HCT116 (cell line): ENCODE results near the gene TMEM132C. TPM values are rescaled to one million over a fixed set of nuclear protein-coding genes. Genes with fewer than 3 reads are reported as not detected.

ENCODE experiments used
- ATAC-seq: fragments of 200-7000 bp; cut with Tn5 transposase; 2 replicates; pipeline ENCODE4 v1.9.1; 2020; ENCODE audit warnings: mild to moderate bottlenecking, moderate library complexity
- BruUV-seq: library from RNA; stranded (reverse); fragments of 400-500 nt; replicated peaks from 2 replicates; lab custom pipeline; 2021; lab: Mats Ljungman, UMichigan
- CTCF ChIA-PET: fragments of 300-600 bp; sonication (Branson Sonifier 250); formaldehyde crosslinking; loops from one replicate; lab custom pipeline; 2021; ENCODE audit warnings: antibody characterized with exemption; lab: Charles Lee
- POLR2A ChIA-PET: fragments of 300-600, 350-600 bp; sonication (Branson Sonifier 250); formaldehyde crosslinking; loops from one replicate; lab custom pipeline; 2021; ENCODE audit warnings: antibody characterized with exemption; lab: Charles Lee
- RAD21 ChIA-PET, 2 experiments: fragments of 300-600 bp; sonication (Branson Sonifier 250); formaldehyde crosslinking; loops; one replicate each; lab custom pipeline; 2023; ENCODE audit warnings: low total read pairs in 2 of 2; ENCODE audit not compliant: uncharacterized antibody in 2 of 2, unreplicated experiment in 2 of 2, low non-redundant PET in 1 of 2; lab: Charles Lee
- DNase-seq: peaks from one replicate; pipeline ENCODE4 v3.0.0-alpha.2; 2010; ENCODE audit warnings: low read depth, low spot score
- H2AFZ ChIP-seq: fragments of 200-600 bp; shearing (Covaris generic), sonication (generic); 2 replicates; pipeline ENCODE4 v1.6.1; 2017; ENCODE audit warnings: low read depth, mixed run types, mixed read lengths, antibody characterized with exemption, low read length; ENCODE audit not compliant: poor library complexity, severe bottlenecking
- H3K27ac ChIP-seq: 2 replicates; pipeline ENCODE4 v1.5.1; 2012; ENCODE audit warnings: low read depth, low read length
- H3K27me3 ChIP-seq: fragments of 200-600 bp; sonication (generic); 2 replicates; pipeline ENCODE4 v1.6.1; 2016; ENCODE audit warnings: mixed run types, low read length, mixed read lengths; ENCODE audit not compliant: insufficient read depth
- H3K36me3 ChIP-seq, 2 experiments: fragments of 200-500 bp in 1 of 2; fragments of 200-600 bp in 1 of 2; sonication (Bioruptor generic) in 1 of 2; sonication (generic) in 1 of 2; 2 replicates each; pipeline versions ENCODE4 v1.5.1 to v1.6.1; 2014 to 2016; ENCODE audit warnings: low read length in 2 of 2, inconsistent platforms in 1 of 2, mixed read lengths in 1 of 2, mixed run types in 1 of 2; ENCODE audit not compliant: insufficient read depth in 2 of 2, control insufficient read depth in 1 of 2
- H3K4me1 ChIP-seq, 2 experiments: fragments of 200-600 bp in 1 of 2; sonication (generic) in 1 of 2; 2 replicates each; pipeline versions ENCODE4 v1.5.1 to v1.6.1; 2012 to 2017; ENCODE audit warnings: low read length in 2 of 2, inconsistent platforms in 1 of 2, mild to moderate bottlenecking in 1 of 2, mixed read lengths in 1 of 2, mixed run types in 1 of 2, moderate library complexity in 1 of 2; ENCODE audit not compliant: insufficient read depth in 2 of 2, control insufficient read depth in 1 of 2
- H3K4me2 ChIP-seq: fragments of 200-600 bp; sonication (generic); 2 replicates; pipeline ENCODE4 v1.6.1; 2017; ENCODE audit warnings: mixed run types, low read length, mixed read lengths
- H3K4me3 ChIP-seq, 2 experiments: fragments of 200-600 bp in 1 of 2; sonication (generic) in 1 of 2; replicated peaks in 1 of 2; 2 replicates each; pipeline ENCODE4 v1.5.1; 2011 to 2016; ENCODE audit warnings: low read length in 2 of 2, control low read depth in 1 of 2, low read depth in 1 of 2, mild to moderate bottlenecking in 1 of 2, mixed read lengths in 1 of 2, mixed run types in 1 of 2
- H3K79me2 ChIP-seq: fragments of 200-600 bp; sonication (generic); 2 replicates; pipeline ENCODE4 v1.6.1; 2017; ENCODE audit warnings: mild to moderate bottlenecking, mixed run types, low read length, moderate library complexity, mixed read lengths; ENCODE audit not compliant: insufficient read depth
- H3K9ac ChIP-seq: fragments of 200-600 bp; sonication (generic); 2 replicates; pipeline ENCODE4 v1.6.1; 2016; ENCODE audit warnings: low read length, mixed read lengths
- H3K9me2 ChIP-seq: fragments of 200-600 bp; sonication (generic), shearing (Covaris generic); 2 replicates; pipeline ENCODE4 v1.6.1; 2017; ENCODE audit warnings: mixed run types, mild to moderate bottlenecking, moderate library complexity; ENCODE audit not compliant: insufficient read depth
- H3K9me3 ChIP-seq, 2 experiments: fragments of 200-500 bp in 1 of 2; fragments of 200-600 bp in 1 of 2; sonication (Bioruptor generic) in 1 of 2; sonication (generic) in 1 of 2; 2 replicates each; pipeline ENCODE4 v1.6.1; 2014 to 2017; ENCODE audit warnings: low read length in 2 of 2, mixed read lengths in 2 of 2, inconsistent platforms in 1 of 2, low read depth in 1 of 2, mild to moderate bottlenecking in 1 of 2, mixed run types in 1 of 2, moderate library complexity in 1 of 2; ENCODE audit not compliant: control insufficient read depth in 1 of 2, insufficient read depth in 1 of 2
- H4K20me1 ChIP-seq: fragments of 200-600 bp; sonication (generic), shearing (Covaris generic); 2 replicates; pipeline ENCODE4 v1.6.1; 2017; ENCODE audit warnings: mixed run types, mild to moderate bottlenecking, moderate library complexity; ENCODE audit not compliant: insufficient read depth
- ATF3 ChIP-seq: IDR thresholded peaks from 2 replicates; pipeline ENCODE4 v1.6.1; 2012
- CBX3 ChIP-seq: IDR thresholded peaks from 2 replicates; pipeline ENCODE4 v1.6.1; 2012; ENCODE audit warnings: low read depth
- CEBPB ChIP-seq: IDR thresholded peaks from 2 replicates; pipeline ENCODE4 v1.6.1; 2012; ENCODE audit warnings: low read depth
- CTCF ChIP-seq, 3 experiments: fragments of 200-600 bp in 1 of 3; sonication (generic) in 1 of 3; IDR thresholded peaks in 2 of 3; conservative IDR thresholded peaks in 1 of 3; 2 replicates each; pipeline ENCODE4 v1.5.1; 2012 to 2017; ENCODE audit warnings: low read depth in 2 of 3, low read length in 2 of 3, antibody characterized with exemption in 1 of 3, borderline replicate concordance in 1 of 3, control low read depth in 1 of 3, mild to moderate bottlenecking in 1 of 3, mixed read lengths in 1 of 3, mixed run types in 1 of 3, moderate library complexity in 1 of 3; ENCODE audit not compliant: insufficient read depth in 1 of 3
- EGR1 ChIP-seq: IDR thresholded peaks from 2 replicates; pipeline ENCODE4 v1.6.1; 2012; ENCODE audit warnings: low read depth
- ELF1 ChIP-seq: IDR thresholded peaks from 2 replicates; pipeline ENCODE4 v1.6.1; 2012; ENCODE audit warnings: low read depth, borderline replicate concordance
- EZH2 ChIP-seq: fragments of 200-600 bp; sonication (generic); IDR thresholded peaks from 2 replicates; pipeline ENCODE4 v1.6.1; 2017; ENCODE audit warnings: antibody characterized with exemption, mixed run types
- EZH2phosphoT487 ChIP-seq: fragments of 200-600 bp; IDR thresholded peaks from 2 replicates; pipeline ENCODE4 v1.6.1; 2018; ENCODE audit warnings: antibody characterized with exemption, borderline replicate concordance
- FOSL1 ChIP-seq: IDR thresholded peaks from 2 replicates; pipeline ENCODE4 v1.6.1; 2012; ENCODE audit warnings: low read depth
- JUND ChIP-seq: IDR thresholded peaks from 2 replicates; pipeline ENCODE4 v1.6.1; 2012
- MAX ChIP-seq: IDR thresholded peaks from 2 replicates; pipeline ENCODE4 v1.6.1; 2012
- POLR2A ChIP-seq: IDR thresholded peaks from 2 replicates; pipeline ENCODE4 v1.7.0; 2011; ENCODE audit warnings: borderline replicate concordance; ENCODE audit not compliant: insufficient read depth, insufficient read length; ENCODE audit errors: extremely low read depth
- POLR2AphosphoS5 ChIP-seq: IDR thresholded peaks from 2 replicates; pipeline ENCODE4 v1.6.1; 2011; ENCODE audit warnings: mild to moderate bottlenecking, low read depth, low read length, moderate library complexity
- REST ChIP-seq: IDR thresholded peaks from 2 replicates; pipeline ENCODE4 v1.6.1; 2012; ENCODE audit warnings: low read depth
- SIN3A ChIP-seq: IDR thresholded peaks from 2 replicates; pipeline ENCODE4 v1.6.1; 2012; ENCODE audit warnings: low read depth
- SP1 ChIP-seq: IDR thresholded peaks from 2 replicates; pipeline ENCODE4 v1.6.1; 2012; ENCODE audit warnings: low read depth
- YY1 ChIP-seq: IDR thresholded peaks from 2 replicates; pipeline ENCODE4 v1.6.1; 2011; ENCODE audit warnings: low read length, low read depth, moderate library complexity, mild to moderate bottlenecking; ENCODE audit not compliant: insufficient replicate concordance; ENCODE audit errors: extremely low read depth
- ZBTB33 ChIP-seq: IDR thresholded peaks from 2 replicates; pipeline ENCODE4 v1.6.1; 2011; ENCODE audit warnings: mild to moderate bottlenecking, low read length, moderate library complexity; ENCODE audit not compliant: insufficient replicate concordance; ENCODE audit errors: extremely low read depth
- ZFX ChIP-seq: fragments of 450-650 bp; IDR thresholded peaks from 2 replicates; pipeline ENCODE4 v1.6.1; 2017
- ZNF274 ChIP-seq: fragments of 200-500 bp; sonication (Bioruptor generic); IDR thresholded peaks from 2 replicates; pipeline ENCODE4 v1.6.1; 2014; ENCODE audit warnings: mild to moderate bottlenecking, low read depth, low read length, inconsistent platforms
- intact Hi-C: fragments of 100-400 bp; cut with micrococcal nuclease; formaldehyde crosslinking; loops from 2 replicates; pipeline ENCODE4 v1.10.0; 2022
- total RNA-seq: library from RNA; stranded (reverse); gene quantifications from one replicate; pipeline ENCODE4 v1.2.1, GENCODE V29; 2021; ENCODE audit not compliant: unreplicated experiment

TMEM132C gene
- total RNA-seq, 1 experiment from 2014 or later, result not detected

- Histone ChIP-seq H3K36me3 (no peaks in the 10 kb centered on the region), H2AFZ (no peak overlapping the region), H3K79me2 (no peaks in the 10 kb centered on the region), H3K4me1 (no peaks in the 10 kb centered on the region), H3K27me3 (no peaks in the 10 kb centered on the region), H3K4me2 (no peak overlapping the region), H3K9ac (no peak overlapping the region), H3K9me3 (peaks cover 19 to 21% of the 10 kb centered on the region in 2 experiments; a peak in 2 of 4 replicates), H3K27ac (no peak overlapping the region), H3K4me3 (no peak overlapping the region), H4K20me1 (no peaks in the 10 kb centered on the region), H3K9me2 (no peaks in the 10 kb centered on the region)
- DNase-seq (no peak), ATAC-seq (no peak)
- no peak for TF ChIP-seq POLR2AphosphoS5
- no peak for TF ChIP-seq CTCF (IDR thresholded peaks at IDR 0.05 in 2 of 3, conservative IDR thresholded peaks at IDR 0.05 in 1 of 3; ENCODE audit: borderline replicate concordance in 1 of 3, insufficient read depth in 1 of 3, low read depth in 2 of 3, low read length in 2 of 3)
- TF ChIP-seq ZFX, result no peak
- no peak for TF ChIP-seq MAX
- TF ChIP-seq CEBPB, result no peak
- TF ChIP-seq CBX3, result no peak
- TF ChIP-seq EGR1, result no peak
- no peak for TF ChIP-seq YY1
- TF ChIP-seq FOSL1, result no peak
- no peak for TF ChIP-seq POLR2A
- TF ChIP-seq ZNF274, result no peak
- TF ChIP-seq JUND, result no peak
- no peak for TF ChIP-seq EZH2phosphoT487
- no peak for TF ChIP-seq ELF1
- TF ChIP-seq EZH2, result no peak
- TF ChIP-seq SP1, result no peak
- TF ChIP-seq SIN3A, result no peak
- no peak for TF ChIP-seq ATF3
- no peak for TF ChIP-seq ZBTB33
- no peak for TF ChIP-seq REST
- BruUV-seq, result no TSS peak
- intact Hi-C loops, result no loop called here
- ChIA-PET RAD21 (no interaction called here), POLR2A (no interaction called here), CTCF (no interaction called here)
Observed at GRCh38 chr12:128423205-128423604, 156.2 kb downstream of the TMEM132C start.
